ENCODE data around the gene CFAP61. TPM values are rescaled to one million over a fixed set of nuclear protein-coding genes. Genes with fewer than 3 reads are reported as not detected.

The CFAP61 gene
- total and polyA plus RNA-seq, 2 experiments from 2014 or later, result 1.0 TPM; not detected in 1

- TF ChIP-seq EZH2phosphoT487 (IDR thresholded peaks at IDR 0.05; ENCODE audit: low read depth, severe bottlenecking, unreplicated experiment), result no peak
- H3K9me3 ChIP-seq (ENCODE audit: low read depth), result no peaks in the 10 kb centered on the region
These were observed 179.4 kb downstream of the CFAP61 start for GRCh38 chr20:20231528-20232298.

GRCh38 chr20:20233041-20233514 is 180.7 kb downstream of the CFAP61 start:
- TF ChIP-seq EZH2phosphoT487 (IDR thresholded peaks at IDR 0.05; ENCODE audit: low read depth, severe bottlenecking, unreplicated experiment), result no peak
- no peak for TF ChIP-seq EZH2 (IDR thresholded peaks at IDR 0.05; ENCODE audit: borderline replicate concordance)
- no peak for TF ChIP-seq CTCF (IDR thresholded peaks at IDR 0.05; ENCODE audit: poor library complexity)
- Histone ChIP-seq H3K9me2 (replicated peaks; ENCODE audit: insufficient read depth) (no peaks in the 10 kb centered on the region), H3K4me3 (no peak overlapping the region), H3K36me3 (replicated peaks; ENCODE audit: insufficient read depth, low read depth) (no peaks in the 10 kb centered on the region), H3K27ac (no peak overlapping the region), H3K27me3 (no peaks in the 10 kb centered on the region), H4K20me1 (ENCODE audit: insufficient read depth, poor library complexity, severe bottlenecking) (no peaks in the 10 kb centered on the region), H2AFZ (no peak overlapping the region), H3K4me2 (no peak overlapping the region), H3K79me2 (no peaks in the 10 kb centered on the region), H3K9me3 (ENCODE audit: low read depth) (no peaks in the 10 kb centered on the region), H3K4me1 (ENCODE audit: insufficient read depth) (no peaks in the 10 kb centered on the region)
- 91% methylated on average over 19 of the region's 19 CpGs for WGBS (ENCODE audit: low lambda C conversion rate, missing lambda C conversion rate)
- no peak for DNase-seq (ENCODE audit: low spot score)

More at GRCh38 chr20:20231528-20232298, 179.4 kb downstream of the CFAP61 start:
- no peaks in the 10 kb centered on the region for H3K79me2 ChIP-seq
- no peaks in the 10 kb centered on the region for H4K20me1 ChIP-seq (ENCODE audit: insufficient read depth, poor library complexity, severe bottlenecking)
- no peak overlapping the region for H3K27ac ChIP-seq
- H3K9me2 ChIP-seq (replicated peaks; ENCODE audit: insufficient read depth), result no peaks in the 10 kb centered on the region
- H3K4me1 ChIP-seq (ENCODE audit: insufficient read depth), result no peaks in the 10 kb centered on the region
- H3K4me2 ChIP-seq, result no peak overlapping the region
- no peaks in the 10 kb centered on the region for H3K36me3 ChIP-seq (replicated peaks; ENCODE audit: insufficient read depth, low read depth)
- H3K27me3 ChIP-seq, result no peaks in the 10 kb centered on the region
- WGBS (ENCODE audit: low lambda C conversion rate, missing lambda C conversion rate), result 81% methylated on average over 11 of the region's 11 CpGs
- no peak overlapping the region for H2AFZ ChIP-seq
- DNase-seq (ENCODE audit: low spot score), result no peak
- H3K4me3 ChIP-seq, result no peak overlapping the region

- TF ChIP-seq CTCF (IDR thresholded peaks at IDR 0.05; ENCODE audit: poor library complexity), result no peak
- no peak for TF ChIP-seq EZH2 (IDR thresholded peaks at IDR 0.05; ENCODE audit: borderline replicate concordance)
- no peak for TF ChIP-seq EZH2phosphoT487 (IDR thresholded peaks at IDR 0.05; ENCODE audit: low read depth, severe bottlenecking, unreplicated experiment)
- Histone ChIP-seq H3K4me3 (no peak overlapping the region), H4K20me1 (ENCODE audit: insufficient read depth, poor library complexity, severe bottlenecking) (no peaks in the 10 kb centered on the region), H2AFZ (no peak overlapping the region), H3K79me2 (no peaks in the 10 kb centered on the region), H3K9me3 (ENCODE audit: low read depth) (no peaks in the 10 kb centered on the region), H3K27me3 (no peaks in the 10 kb centered on the region), H3K27ac (no peak overlapping the region), H3K9me2 (replicated peaks; ENCODE audit: insufficient read depth) (no peaks in the 10 kb centered on the region), H3K36me3 (replicated peaks; ENCODE audit: insufficient read depth, low read depth) (no peaks in the 10 kb centered on the region), H3K4me2 (no peak overlapping the region), H3K4me1 (ENCODE audit: insufficient read depth) (no peaks in the 10 kb centered on the region)
- DNase-seq (ENCODE audit: low spot score), result no peak
- whole genome bisulfite sequencing (ENCODE audit: low lambda C conversion rate, missing lambda C conversion rate), result 94% methylated on average over 4 of the region's 4 CpGs
These were observed 183.3 kb downstream of the CFAP61 start for GRCh38 chr20:20235681-20236080.
